H1 (cell line): ENCODE measurements around the gene CLEC14A. TPM values are rescaled to one million over a fixed set of nuclear protein-coding genes. Genes with fewer than 3 reads are reported as not detected.
A peak's percentile ranks its signal among the peaks of the same experiment; 100 is the strongest.

ENCODE experiments used
- CTCF ChIA-PET: fragments of 300-600 bp; sonication (Branson Sonifier 250); formaldehyde crosslinking; loops from one replicate; lab custom pipeline; 2021; ENCODE audit not compliant: partially characterized antibody; lab: Charles Lee
- POLR2A ChIA-PET: fragments of 300-600 bp; sonication (Branson Sonifier 250); formaldehyde crosslinking; loops from one replicate; lab custom pipeline; 2021; ENCODE audit warnings: inconsistent platforms; ENCODE audit not compliant: partially characterized antibody; lab: Charles Lee
- DNase-seq, 2 experiments: peaks; one replicate each; pipeline versions ENCODE4 v3.0.0 to v3.0.0-alpha.2; 2010 to 2022; ENCODE audit warnings: low spot score in 2 of 2, low read depth in 1 of 2, mixed read lengths in 1 of 2
- FAIRE-seq: peaks from 2 replicates; lab custom pipeline; 2011; peaks lifted over from hg19 to GRCh38; lab: Jason Lieb, UNC
- H2AFZ ChIP-seq: 2 replicates; pipeline ENCODE4 v1.8.1; 2012; ENCODE audit warnings: low read length, inconsistent platforms
- H2AK5ac ChIP-seq: 2 replicates; pipeline ENCODE4 v1.6.1; 2013; ENCODE audit warnings: low read depth, low read length
- H2BK120ac ChIP-seq: replicated peaks from 2 replicates; pipeline ENCODE3; 2013; ENCODE audit warnings: low read depth, low read length, inconsistent platforms
- H2BK12ac ChIP-seq: 2 replicates; pipeline ENCODE4 v1.6.1; 2013; ENCODE audit warnings: low read depth, low read length
- H2BK15ac ChIP-seq: 2 replicates; pipeline ENCODE4 v1.6.1; 2013; ENCODE audit warnings: low read length
- H2BK20ac ChIP-seq: 2 replicates; pipeline ENCODE4 v1.6.1; 2013; ENCODE audit warnings: low read length
- H2BK5ac ChIP-seq: 2 replicates; pipeline ENCODE4 v1.6.1; 2013; ENCODE audit warnings: low read depth, low read length
- H3K14ac ChIP-seq: 2 replicates; pipeline ENCODE4 v1.6.1; 2013; ENCODE audit warnings: inconsistent platforms; ENCODE audit not compliant: insufficient read length
- H3K18ac ChIP-seq: 2 replicates; pipeline ENCODE4 v1.6.1; 2013; ENCODE audit warnings: low read length; ENCODE audit errors: extremely low read depth
- H3K23ac ChIP-seq: 2 replicates; pipeline ENCODE4 v1.6.1; 2013; ENCODE audit warnings: inconsistent platforms; ENCODE audit not compliant: insufficient read length
- H3K23me2 ChIP-seq: 2 replicates; pipeline ENCODE4 v1.6.1; 2013; ENCODE audit warnings: low read depth, low read length
- H3K27ac ChIP-seq: 2 replicates; pipeline ENCODE4 v1.6.1; 2011; ENCODE audit warnings: low read depth, low read length, inconsistent platforms
- H3K27me3 ChIP-seq, 4 experiments: replicated peaks in 1 of 4; 1 replicate in 1 of 4; 2 replicates in 3 of 4; pipeline versions ENCODE4 v1.6.1 to v1.8.1; 2011 to 2013; ENCODE audit warnings: low read length in 3 of 4, mild to moderate bottlenecking in 3 of 4, inconsistent platforms in 2 of 4, mixed read lengths in 2 of 4, moderate library complexity in 1 of 4; ENCODE audit not compliant: control insufficient read depth in 3 of 4, insufficient read depth in 3 of 4; ENCODE audit errors: extremely low read depth in 1 of 4
- H3K36me3 ChIP-seq, 4 experiments: 2 replicates each; pipeline versions ENCODE4 v1.6.1 to v1.8.1; 2011 to 2013; ENCODE audit warnings: mild to moderate bottlenecking in 4 of 4, low read length in 3 of 4, moderate library complexity in 2 of 4, control low read depth in 1 of 4, inconsistent platforms in 1 of 4; ENCODE audit not compliant: insufficient read depth in 4 of 4, control insufficient read depth in 2 of 4
- H3K4ac ChIP-seq: replicated peaks from 2 replicates; pipeline ENCODE3; 2013; ENCODE audit warnings: low read length, low read depth, mixed read lengths, inconsistent platforms; ENCODE audit not compliant: insufficient read length
- H3K4me1 ChIP-seq, 4 experiments: replicated peaks in 1 of 4; 1 replicate in 1 of 4; 2 replicates in 3 of 4; pipeline versions ENCODE4 v1.6.1 to v1.8.1; 2011 to 2013; ENCODE audit warnings: low read length in 3 of 4, inconsistent platforms in 2 of 4, mixed read lengths in 1 of 4; ENCODE audit not compliant: insufficient read depth in 4 of 4, control insufficient read depth in 3 of 4
- H3K4me2 ChIP-seq, 2 experiments: 2 replicates each; pipeline versions ENCODE4 v1.6.1 to v1.8.1; 2011 to 2013; ENCODE audit warnings: low read depth in 2 of 2, low read length in 2 of 2, control low read depth in 1 of 2, inconsistent platforms in 1 of 2, mild to moderate bottlenecking in 1 of 2; ENCODE audit not compliant: insufficient read depth in 1 of 2
- H3K4me3 ChIP-seq, 4 experiments: fragments of 200-600, 300-600 bp in 1 of 4; sonication (generic), shearing (Covaris generic), sonication (Bioruptor Twin) in 1 of 4; 2 replicates each; pipeline versions ENCODE4 v1.5.1 to v1.8.1; 2011 to 2016; ENCODE audit warnings: low read length in 4 of 4, low read depth in 3 of 4, control low read depth in 2 of 4, inconsistent platforms in 2 of 4, mild to moderate bottlenecking in 2 of 4, mixed read lengths in 1 of 4, moderate library complexity in 1 of 4; ENCODE audit not compliant: insufficient read depth in 2 of 4; ENCODE audit errors: extremely low read depth in 1 of 4
- H3K56ac ChIP-seq: replicated peaks from 2 replicates; pipeline ENCODE3; 2013; ENCODE audit warnings: low read depth, mild to moderate bottlenecking, mixed read lengths, low read length, inconsistent platforms; ENCODE audit not compliant: insufficient read length
- H3K79me1 ChIP-seq: 2 replicates; pipeline ENCODE4 v1.6.1; 2013; ENCODE audit warnings: low read depth, low read length, control low read depth
- H3K79me2 ChIP-seq, 2 experiments: 2 replicates each; pipeline versions ENCODE4 v1.6.1 to v1.8.1; 2012 to 2013; ENCODE audit warnings: low read length in 2 of 2, mild to moderate bottlenecking in 2 of 2, inconsistent platforms in 1 of 2; ENCODE audit not compliant: insufficient read depth in 2 of 2, control insufficient read depth in 1 of 2
- H3K9ac ChIP-seq, 4 experiments: replicated peaks in 1 of 4; 1 replicate in 1 of 4; 2 replicates in 3 of 4; pipeline versions ENCODE4 v1.6.1 to v1.8.1; 2011 to 2013; ENCODE audit warnings: low read depth in 3 of 4, low read length in 3 of 4, control low read depth in 2 of 4, mild to moderate bottlenecking in 2 of 4, moderate library complexity in 2 of 4, inconsistent platforms in 1 of 4; ENCODE audit errors: extremely low read depth in 1 of 4
- H3K9me3 ChIP-seq, 2 experiments: 2 replicates each; pipeline versions ENCODE4 v1.6.1 to v1.8.1; 2012 to 2013; ENCODE audit warnings: mild to moderate bottlenecking in 2 of 2, moderate library complexity in 2 of 2, control low read depth in 1 of 2, inconsistent platforms in 1 of 2, low read depth in 1 of 2, low read length in 1 of 2, mixed read lengths in 1 of 2; ENCODE audit not compliant: insufficient read depth in 2 of 2
- H4K20me1 ChIP-seq, 2 experiments: replicated peaks in 1 of 2; 2 replicates each; pipeline versions ENCODE3 to v1.8.1; 2011 to 2013; ENCODE audit warnings: inconsistent platforms in 2 of 2, low read length in 2 of 2, mild to moderate bottlenecking in 1 of 2; ENCODE audit not compliant: insufficient read depth in 2 of 2, control insufficient read depth in 1 of 2
- H4K5ac ChIP-seq: 2 replicates; pipeline ENCODE4 v1.6.1; 2013; ENCODE audit warnings: low read length, low read depth, mixed read lengths, inconsistent platforms; ENCODE audit not compliant: insufficient read length
- H4K8ac ChIP-seq: 2 replicates; pipeline ENCODE4 v1.8.0; 2013; ENCODE audit warnings: mild to moderate bottlenecking, moderate library complexity, low read length, inconsistent platforms; ENCODE audit not compliant: insufficient read depth; ENCODE audit errors: extremely low read depth
- H4K91ac ChIP-seq: replicated peaks from 2 replicates; pipeline ENCODE3; 2013; ENCODE audit warnings: low read length, mixed read lengths, inconsistent platforms; ENCODE audit not compliant: insufficient read length
- BACH1 ChIP-seq: IDR thresholded peaks from 2 replicates; pipeline ENCODE4 v1.6.1; 2012; ENCODE audit warnings: low read length, improper control_type of control experiment
- BRCA1 ChIP-seq: IDR thresholded peaks from 2 replicates; pipeline ENCODE4 v1.6.1; 2012; ENCODE audit warnings: low read depth, low read length, improper control_type of control experiment
- FOSL1 ChIP-seq: IDR thresholded peaks from 2 replicates; pipeline ENCODE4 v1.6.1; 2011; ENCODE audit warnings: mild to moderate bottlenecking, low read depth, low read length, moderate library complexity; ENCODE audit not compliant: insufficient read depth
- JUN ChIP-seq: IDR thresholded peaks from 2 replicates; pipeline ENCODE4 v1.6.1; 2011; ENCODE audit warnings: low read depth, mild to moderate bottlenecking, improper control_type of control experiment, low read length
- KDM4A ChIP-seq: IDR thresholded peaks from one replicate; pipeline ENCODE4 v1.7.1; 2012; ENCODE audit warnings: low read depth, mild to moderate bottlenecking, moderate library complexity, low read length, inconsistent platforms; ENCODE audit not compliant: severe bottlenecking
- POLR2A ChIP-seq, 2 experiments: IDR thresholded peaks; 1 replicate in 1 of 2; 2 replicates in 1 of 2; pipeline ENCODE4 v1.6.1; 2011; ENCODE audit warnings: low read depth in 2 of 2, low read length in 2 of 2, mild to moderate bottlenecking in 2 of 2; ENCODE audit errors: control extremely low read depth in 1 of 2
- POU5F1 ChIP-seq: IDR thresholded peaks from 2 replicates; pipeline ENCODE4 v1.6.1; 2011; ENCODE audit warnings: low read depth, mild to moderate bottlenecking, low read length, moderate library complexity
- RAD21 ChIP-seq, 2 experiments: IDR thresholded peaks in 1 of 2; conservative IDR thresholded peaks in 1 of 2; 2 replicates each; pipeline ENCODE4 v1.6.1; 2011; ENCODE audit warnings: low read depth in 2 of 2, low read length in 2 of 2, improper control_type of control experiment in 1 of 2, inconsistent platforms in 1 of 2, mild to moderate bottlenecking in 1 of 2, moderate library complexity in 1 of 2
- SP1 ChIP-seq: IDR thresholded peaks from 2 replicates; pipeline ENCODE4 v1.6.1; 2011; ENCODE audit warnings: low read depth, low read length
- SP2 ChIP-seq: IDR thresholded peaks from 2 replicates; pipeline ENCODE4 v1.6.1; 2012; ENCODE audit warnings: mild to moderate bottlenecking, low read length, inconsistent platforms
- SP4 ChIP-seq: IDR thresholded peaks from 2 replicates; pipeline ENCODE4 v1.6.1; 2012; ENCODE audit warnings: low read length, inconsistent platforms
- WGBS, 2 experiments: shearing (Covaris generic) in 1 of 2; methylation state at CpG; one replicate each; pipeline versions ENCODE4 v1.1.6 to v1.1.7; 2013 to 2015; ENCODE audit warnings: low lambda C conversion rate in 2 of 2, mixed read lengths in 2 of 2, inconsistent platforms in 1 of 2, low coverage in 1 of 2, missing lambda C conversion rate in 1 of 2; ENCODE audit not compliant: insufficient replicate concordance in 2 of 2, insufficient coverage in 1 of 2, insufficient read length in 1 of 2; ENCODE audit errors: extremely low coverage in 1 of 2, missing lambda C conversion rate in 1 of 2; 5-methylcytosine and 5-hydroxymethylcytosine counted together
- polyA plus RNA-seq, 7 experiments: library from polyadenylated mRNA; depleted of rRNA in 3 of 7; stranded (reverse) in 5 of 7; unstranded in 2 of 7; fragments of >200 nt in 5 of 7; fragments of 200-250 nt in 2 of 7; gene quantifications; 1 replicate in 5 of 7; 2 replicates in 1 of 7; 4 replicates in 1 of 7; pipeline versions ENCODE4 v1.2.1 to v1.2.3, GENCODE V29; 2011 to 2013; ENCODE audit warnings: missing spikeins in 2 of 7, mixed read lengths in 2 of 7
- total RNA-seq: library from RNA; stranded (reverse); fragmentation: NEBNext Ultra II Directional; extraction: Animal tissue kit (Norgen Biotek cat#: 25700); gene quantifications from 2 replicates; pipeline ENCODE4 v1.2.1, GENCODE V29; 2021
- TF ChIP-seq, protein P1 (sequence below), 3 experiments: IDR thresholded peaks; 1 replicate in 2 of 3; 2 replicates in 1 of 3; pipeline versions ENCODE4 v1.5.1 to v1.6.1; 2011; ENCODE audit warnings: low read length in 3 of 3, mild to moderate bottlenecking in 3 of 3, inconsistent platforms in 2 of 3, low read depth in 1 of 3, moderate library complexity in 1 of 3; ENCODE audit not compliant: insufficient read depth in 1 of 3; ENCODE audit errors: control extremely low read depth in 1 of 3

Gene CLEC14A
- total and polyA plus RNA-seq, 2 of the 8 experiments (the other 6 are each of a cell fraction or from before 2014, with no cell fraction given), result 0.09 to 0.13 TPM

- CTCF ChIA-PET, result interaction anchor here (0.6 to 1.7 kb wide), 6 partner anchors 10 to 659 kb away, joined by 3 to 4 read pairs (median 3); no protein-coding TSS in a partner anchor
- POLR2A ChIA-PET, result interaction anchor here (1.2 to 4.5 kb wide), 3 partner anchors 12 to 51 kb away, joined by 3 to 33 read pairs (median 3); partner anchors contain the start of gene SSTR1
- H3K27me3 ChIP-seq, result peaks cover 28 to 55% (median 43%) of the 10 kb centered on the region in 4 experiments
- TF ChIP-seq BRCA1 (no peak), SP2 (no peak), POLR2A (IDR thresholded peaks at IDR 0.05; ENCODE audit: control extremely low read depth in 1 of 2, low read depth in 2 of 2, low read length in 2 of 2) (no peak), BACH1 (no peak), KDM4A (no peak), POU5F1 (no peak), RAD21 (IDR thresholded peaks at IDR 0.05 in 1 of 2, conservative IDR thresholded peaks at IDR 0.05 in 1 of 2; ENCODE audit: low read depth in 2 of 2, low read length in 2 of 2) (peak; percentile 40 to 41; a peak in 3 of 4 replicates), SP1 (no peak), JUN (no peak), SP4 (no peak), FOSL1 (no peak)
- TF ChIP-seq, protein P1, sequence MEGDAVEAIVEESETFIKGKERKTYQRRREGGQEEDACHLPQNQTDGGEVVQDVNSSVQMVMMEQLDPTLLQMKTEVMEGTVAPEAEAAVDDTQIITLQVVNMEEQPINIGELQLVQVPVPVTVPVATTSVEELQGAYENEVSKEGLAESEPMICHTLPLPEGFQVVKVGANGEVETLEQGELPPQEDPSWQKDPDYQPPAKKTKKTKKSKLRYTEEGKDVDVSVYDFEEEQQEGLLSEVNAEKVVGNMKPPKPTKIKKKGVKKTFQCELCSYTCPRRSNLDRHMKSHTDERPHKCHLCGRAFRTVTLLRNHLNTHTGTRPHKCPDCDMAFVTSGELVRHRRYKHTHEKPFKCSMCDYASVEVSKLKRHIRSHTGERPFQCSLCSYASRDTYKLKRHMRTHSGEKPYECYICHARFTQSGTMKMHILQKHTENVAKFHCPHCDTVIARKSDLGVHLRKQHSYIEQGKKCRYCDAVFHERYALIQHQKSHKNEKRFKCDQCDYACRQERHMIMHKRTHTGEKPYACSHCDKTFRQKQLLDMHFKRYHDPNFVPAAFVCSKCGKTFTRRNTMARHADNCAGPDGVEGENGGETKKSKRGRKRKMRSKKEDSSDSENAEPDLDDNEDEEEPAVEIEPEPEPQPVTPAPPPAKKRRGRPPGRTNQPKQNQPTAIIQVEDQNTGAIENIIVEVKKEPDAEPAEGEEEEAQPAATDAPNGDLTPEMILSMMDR (IDR thresholded peaks at IDR 0.05; ENCODE audit: control extremely low read depth in 1 of 3, insufficient read depth in 1 of 3, low read depth in 1 of 3, low read length in 3 of 3), result peak in 2 of 3 experiments; percentile 20 to 38; a peak in 2 of 4 replicates
Measured at GRCh38 chr14:38256533-38256840, 594 bp upstream of the CLEC14A start.

More at GRCh38 chr14:38256533-38256840, 594 bp upstream of the CLEC14A start:
- H3K27ac ChIP-seq, result no peak overlapping the region
- H3K9me3 ChIP-seq, result no peaks in the 10 kb centered on the region
- DNase-seq (no peak), FAIRE-seq (no peak)
- no peaks in the 10 kb centered on the region for H4K20me1 ChIP-seq
- H3K4ac ChIP-seq, result no peak overlapping the region
- peaks cover 0 to 14% (median 6%) of the 10 kb centered on the region in 4 experiments; a peak in 5 of 7 replicates for H3K4me1 ChIP-seq
- 17% methylated on average over 5 of the region's 5 CpGs; no CpG with 5 or more reads in 1 of the 2 experiments for WGBS, 2 experiments
- peaks cover 10% of the 10 kb centered on the region; the same call in 1 of the 2 replicates for H3K23me2 ChIP-seq
- H3K79me2 ChIP-seq, result no peaks in the 10 kb centered on the region
- no peaks in the 10 kb centered on the region; a peak in 2 of 8 replicates for H3K36me3 ChIP-seq
- H2BK12ac ChIP-seq, result no peak overlapping the region
- no peak overlapping the region for H2AFZ ChIP-seq
- H3K4me2 ChIP-seq, result peak overlapping the region; percentile 87 to 95
- H2BK15ac ChIP-seq, result no peak overlapping the region
- H3K23ac ChIP-seq, result no peak overlapping the region
- no peak overlapping the region for H4K91ac ChIP-seq
- peak overlapping the region; percentile 10 to 66 (median 57); a peak in 5 of 8 replicates for H3K4me3 ChIP-seq
- H3K79me1 ChIP-seq, result no peaks in the 10 kb centered on the region
- H4K5ac ChIP-seq, result no peak overlapping the region
- no peak overlapping the region for H2BK5ac ChIP-seq
- no peak overlapping the region for H3K18ac ChIP-seq
- H3K56ac ChIP-seq, result no peak overlapping the region
- H3K9ac ChIP-seq, result no peak overlapping the region
- H4K8ac ChIP-seq, result no peak overlapping the region
- H2AK5ac ChIP-seq, result no peak overlapping the region
- H3K14ac ChIP-seq, result no peak overlapping the region
- H2BK120ac ChIP-seq, result no peak overlapping the region
- no peak overlapping the region for H2BK20ac ChIP-seq
